ENCODE data around the gene RTN4RL1. TPM values are rescaled to one million over a fixed set of nuclear protein-coding genes. Genes with fewer than 3 reads are reported as not detected.
A peak's percentile ranks its signal among the peaks of the same experiment; 100 is the strongest.

Gene RTN4RL1
- total RNA-seq, 1 experiment from 2014 or later: 0.22 TPM

DNA sequence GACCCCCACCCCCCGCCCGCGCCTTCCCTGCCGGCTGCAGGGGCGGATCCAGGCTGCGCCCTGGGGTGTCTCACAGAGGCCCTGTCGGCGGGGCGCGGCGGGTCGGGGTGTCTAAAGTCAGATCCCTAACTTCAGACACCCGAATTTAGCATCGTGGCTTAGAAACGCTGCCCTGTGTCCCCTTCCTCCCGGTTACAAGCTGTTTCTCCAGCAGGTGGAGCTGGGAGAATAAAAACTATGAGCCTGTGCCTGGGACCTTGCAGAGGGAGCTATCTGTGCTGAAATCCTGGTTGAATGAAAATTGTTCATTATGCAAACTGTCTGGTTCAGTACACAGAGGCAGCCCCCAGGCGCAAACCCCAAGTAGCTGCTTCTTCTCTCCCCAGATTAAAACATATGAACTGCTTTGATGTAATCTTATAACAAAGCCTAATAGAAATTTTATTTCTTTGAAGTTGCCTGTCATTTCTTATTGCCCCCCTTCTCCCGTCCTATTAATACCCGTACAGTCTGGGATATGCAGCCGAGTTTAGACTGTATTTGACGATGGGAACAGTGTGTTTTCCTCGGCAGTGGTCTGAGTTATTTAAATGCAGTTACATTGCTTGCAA is 116.3 kb downstream of the RTN4RL1 start:
- WGBS (ENCODE audit: extremely low coverage, insufficient read length, low lambda C conversion rate): no CpG with 5 or more reads among the region's 22 CpGs
- Mint-ChIP-seq H3K27ac (no peak overlapping the region), H3K4me3 (peak overlapping the region; percentile 47 to 79), H3K36me3 (ENCODE audit: insufficient read depth in 1 of 3, low read depth in 3 of 3) (no peaks in the 10 kb centered on the region), H3K27me3 (ENCODE audit: low read depth) (peaks cover 100% of the 10 kb centered on the region), H3K4me1 (peaks cover 11 to 42% of the 10 kb centered on the region in 2 experiments), H3K9me3 (peaks cover 0 to 5% of the 10 kb centered on the region in 2 experiments; a peak in 1 of 5 replicates)
- H3K23me2 ChIP-seq (ENCODE audit: insufficient read length, low read depth, low read length, poor library complexity, severe bottlenecking): peaks cover 4% of the 10 kb centered on the region
- H3K9me3 ChIP-seq (ENCODE audit: control insufficient read depth, low read depth, low read length): no peaks in the 10 kb centered on the region
- H4K91ac ChIP-seq (ENCODE audit: insufficient read length, low read depth, low read length): no peak overlapping the region
- no peak overlapping the region for H2BK20ac ChIP-seq (ENCODE audit: low read depth, low read length, poor library complexity, severe bottlenecking)
- no peak overlapping the region for H2BK120ac ChIP-seq (ENCODE audit: low read depth, low read length, poor library complexity, severe bottlenecking)
- no peak overlapping the region for H2AK5ac ChIP-seq (ENCODE audit: insufficient read length, low read length)
- H4K20me1 ChIP-seq (ENCODE audit: control insufficient read depth, insufficient read depth, insufficient read length): no peaks in the 10 kb centered on the region
- H3K4ac ChIP-seq (ENCODE audit: low read depth, low read length): no peak overlapping the region
- H3K14ac ChIP-seq (ENCODE audit: insufficient read depth, low read length): no peak overlapping the region
- no peaks in the 10 kb centered on the region for H3K79me1 ChIP-seq (ENCODE audit: insufficient read depth, low read depth, low read length, poor library complexity, severe bottlenecking)
- H2AFZ ChIP-seq (ENCODE audit: low read length): no peak overlapping the region
- no peak overlapping the region for H2BK15ac ChIP-seq (ENCODE audit: low read depth, low read length)
- H3K27me3 ChIP-seq (ENCODE audit: insufficient read depth, low read length): peaks cover 67% of the 10 kb centered on the region
- DNase-seq: peak; percentile 78
- H2BK12ac ChIP-seq (ENCODE audit: insufficient read length, low read depth, low read length): no peak overlapping the region
- no peaks in the 10 kb centered on the region for H3K79me2 ChIP-seq (ENCODE audit: insufficient read depth, low read length)
- peak; percentile 82 for TF ChIP-seq CTCF (conservative IDR thresholded peaks at IDR 0.05)
- H3K9ac ChIP-seq (ENCODE audit: extremely low read depth, insufficient read length, low read length): no peak overlapping the region
- H2BK5ac ChIP-seq (ENCODE audit: insufficient read length, low read length): no peak overlapping the region
- no peak overlapping the region for H4K5ac ChIP-seq (ENCODE audit: insufficient read length, low read depth, low read length)
- peak overlapping the region; percentile 66 for H3K4me2 ChIP-seq (ENCODE audit: insufficient read depth, insufficient read length, low read length)
- no peak overlapping the region for H3K56ac ChIP-seq (ENCODE audit: insufficient read length, low read depth, low read length)
- H3T11ph ChIP-seq (ENCODE audit: low read length): no peak overlapping the region
- no peak overlapping the region for H4K8ac ChIP-seq (replicated peaks; ENCODE audit: insufficient read length, low read depth, low read length)
- no peak overlapping the region for H3K18ac ChIP-seq (ENCODE audit: insufficient read length, low read depth, low read length)
- H3K4me1 ChIP-seq (ENCODE audit: insufficient read depth, low read length): no peaks in the 10 kb centered on the region
- no peak overlapping the region for H3K27ac ChIP-seq (ENCODE audit: insufficient read length, low read depth, low read length)
- H3K23ac ChIP-seq (ENCODE audit: insufficient read length, low read depth, low read length): no peak overlapping the region

All from H9 (cell line).